Right lung (tissue), 5 donors: ENCODE results near the gene WARS2. TPM values are rescaled to one million over a fixed set of nuclear protein-coding genes. Genes with fewer than 3 reads are reported as not detected.

ENCODE experiments used
- DNase-seq, 2 donors: peaks; one replicate each; pipeline ENCODE4 v3.0.0-alpha.2; 2013
- polyA plus RNA-seq, 5 donors: library from polyadenylated mRNA; unstranded; fragments of 120-200 nt; gene quantifications; one replicate each; pipeline versions ENCODE4 v1.2.1 to v1.2.3, GENCODE V29; 2013; ENCODE audit warnings: inconsistent platforms in 1 of 5, low replicate concordance in 1 of 5; ENCODE audit not compliant: insufficient read length in 5 of 5, insufficient read depth in 1 of 5

WARS2 gene
- polyA plus RNA-seq, 5 donors = 13.6 to 24.5 (median 21.6) TPM

GRCh38 chr1:118984722-118985639 is 155.5 kb downstream of the WARS2 start:
- no peak for DNase-seq

GRCh38 chr1:118984086-118984721 is 156.2 kb downstream of the WARS2 start:
- no peak for DNase-seq

- DNase-seq = no peak
Measured at GRCh38 chr1:118983558-118984041, 156.9 kb downstream of the WARS2 start.

- no peak for DNase-seq
Measured at GRCh38 chr1:118982821-118983557, 157.5 kb downstream of the WARS2 start.

- no peak for DNase-seq
Measured at GRCh38 chr1:118982266-118982665, 158.2 kb downstream of the WARS2 start.

GRCh38 chr1:118981436-118981835 is 159.0 kb downstream of the WARS2 start:
- no peak for DNase-seq

Other genes starting within 250 kb of the WARS2 start
- 1 to 10 TPM in 1 of 5 donors, under 1 TPM in 4; 0.22 to 2.4 (median 0.31) TPM for gene TBX15, start 152.3 kb downstream of the WARS2 start, polyA plus RNA-seq
- gene HAO2, start 228.1 kb upstream of the WARS2 start, polyA plus RNA-seq = under 1 TPM in 4 of 5 donors, not detected in 1; 0.10 to 0.64 (median 0.23) TPM